Hindlimb muscle (tissue), 1 donor: Measurements from ENCODE around the gene DSCAM. TPM values are rescaled to one million over a fixed set of nuclear protein-coding genes. Genes with fewer than 3 reads are reported as not detected.
"Not testable (repeated sequence)": the region's sequence is repeated elsewhere in the genome, so short reads cannot be mapped to it uniquely, and the experiment has no call there.

Experiments
- DNase-seq: peaks from one replicate; pipeline ENCODE4 v3.0.0-alpha.2; 2013
- polyA plus RNA-seq: library from polyadenylated mRNA; unstranded; fragments of 120-200 nt; gene quantifications from one replicate; pipeline ENCODE4 v1.2.1, GENCODE V29; 2013; ENCODE audit not compliant: insufficient read length

The DSCAM gene
- polyA plus RNA-seq, 1 donor = 2.0 TPM

- DNase-seq = no peak
These were observed 772.2 kb downstream of the DSCAM start for GRCh38 chr21:40074710-40075109.

GRCh38 chr21:40074198-40074597 is 772.8 kb downstream of the DSCAM start:
- no peak for DNase-seq

DNA sequence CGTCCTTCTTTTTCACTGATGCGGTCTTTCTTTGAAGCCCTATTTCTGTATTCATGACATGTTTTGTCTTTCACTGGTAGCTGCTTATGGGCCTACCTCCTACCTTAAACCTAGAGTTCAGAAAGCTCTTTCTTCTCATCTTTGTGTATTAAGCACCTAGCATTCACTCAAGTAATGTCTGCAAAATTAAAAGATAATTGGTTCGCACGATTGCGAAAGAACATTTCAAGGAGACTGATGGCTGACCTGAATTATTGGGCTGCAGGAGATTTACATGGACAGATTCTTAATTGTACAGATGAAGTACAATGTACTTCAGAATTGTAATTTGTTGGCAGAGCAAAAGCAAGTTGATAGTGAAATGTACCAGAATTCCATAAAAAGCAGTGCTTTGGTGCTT is 773.3 kb downstream of the DSCAM start:
- DNase-seq = no peak

DNA sequence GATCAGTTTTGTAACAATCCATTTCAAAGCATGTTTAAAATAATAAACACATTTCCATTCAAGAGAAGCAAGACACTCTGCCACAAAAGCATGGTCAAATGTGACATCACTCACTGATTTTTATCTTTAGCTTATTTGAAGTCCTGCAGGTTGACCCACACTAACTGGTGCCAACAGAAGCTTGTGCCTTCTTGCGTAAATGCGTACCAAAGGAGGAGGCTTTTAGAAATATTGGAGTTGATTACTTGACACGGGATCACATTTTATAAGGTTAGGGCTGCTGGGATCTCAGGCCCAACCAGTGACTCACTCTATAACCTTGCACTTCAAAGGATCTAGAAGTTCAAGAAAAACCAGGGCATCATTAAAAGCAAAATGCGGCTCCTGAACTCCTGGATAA is 776.1 kb downstream of the DSCAM start:
- no peak for DNase-seq

DNA sequence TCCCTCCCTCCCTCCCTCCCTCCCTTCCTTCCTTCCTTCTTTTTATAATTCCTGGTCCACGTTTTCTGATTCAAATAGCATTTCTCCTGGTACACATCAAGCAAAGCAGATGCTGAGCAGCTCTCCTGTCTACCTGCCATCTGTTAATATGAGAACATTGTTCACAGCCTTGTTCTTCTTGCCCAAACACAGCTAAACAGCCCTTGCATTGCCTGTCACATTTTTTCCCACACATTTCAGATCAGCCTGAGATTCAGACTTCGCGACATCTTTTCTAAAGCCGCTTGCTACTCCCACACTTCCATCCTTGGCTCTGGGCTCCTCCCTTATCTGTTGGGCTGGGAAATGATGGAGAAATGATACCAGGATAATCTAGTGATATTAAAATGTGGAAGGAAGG is 779.2 kb downstream of the DSCAM start:
- DNase-seq = no peak

GRCh38 chr21:40066221-40066620 is 780.7 kb downstream of the DSCAM start:
- no peak for DNase-seq

- no peak for DNase-seq
These were observed 786.8 kb downstream of the DSCAM start for GRCh38 chr21:40060083-40060677.

DNA sequence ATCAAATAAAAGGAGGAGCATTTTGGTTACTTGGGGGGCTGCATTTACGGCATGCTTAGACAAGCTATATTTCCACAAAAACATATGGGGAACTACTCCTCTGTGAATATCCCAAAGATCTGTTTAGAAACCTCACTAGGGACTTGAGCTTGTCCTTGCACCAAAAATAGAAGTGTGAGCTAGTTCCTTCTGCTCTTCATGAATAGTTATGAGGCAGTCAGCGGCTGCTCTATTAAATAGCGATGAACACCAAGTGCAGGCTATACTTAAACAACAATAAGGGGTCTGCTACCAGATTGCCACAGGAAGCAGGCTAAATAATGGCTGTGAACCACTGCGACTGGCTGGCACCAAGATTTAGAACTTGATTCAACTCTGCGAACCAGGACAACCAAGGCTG is 789.6 kb downstream of the DSCAM start:
- DNase-seq = no peak

- no peak for DNase-seq
These were observed 790.9 kb downstream of the DSCAM start for GRCh38 chr21:40056031-40056430.

DNA sequence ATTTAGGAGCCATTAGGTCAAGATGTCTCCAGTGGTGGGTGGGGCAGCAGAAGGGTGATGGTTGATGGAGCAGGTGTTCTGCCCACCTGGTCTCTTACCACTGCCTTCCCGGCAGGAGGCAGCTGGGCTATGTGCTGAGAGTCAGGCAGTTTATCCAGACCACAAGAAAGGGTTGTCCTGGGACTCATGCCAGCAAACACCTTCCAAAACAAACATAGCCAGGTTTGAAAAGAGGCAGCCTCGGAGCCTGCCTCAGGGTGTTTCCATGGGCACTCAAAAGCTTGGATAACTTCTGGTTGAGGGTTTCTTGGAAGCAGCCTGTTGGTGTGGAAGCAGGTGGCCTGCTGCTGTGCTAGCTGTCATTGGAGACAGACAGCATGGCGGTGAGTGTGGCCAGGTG is 792.6 kb downstream of the DSCAM start:
- DNase-seq = no peak

- DNase-seq = peak; percentile 53
These were observed 794.0 kb downstream of the DSCAM start for GRCh38 chr21:40053007-40053406.

- DNase-seq = no peak
These were observed 794.7 kb downstream of the DSCAM start for GRCh38 chr21:40052276-40052675.

- DNase-seq = no peak
These were observed 795.2 kb downstream of the DSCAM start for GRCh38 chr21:40051801-40052200.

DNA sequence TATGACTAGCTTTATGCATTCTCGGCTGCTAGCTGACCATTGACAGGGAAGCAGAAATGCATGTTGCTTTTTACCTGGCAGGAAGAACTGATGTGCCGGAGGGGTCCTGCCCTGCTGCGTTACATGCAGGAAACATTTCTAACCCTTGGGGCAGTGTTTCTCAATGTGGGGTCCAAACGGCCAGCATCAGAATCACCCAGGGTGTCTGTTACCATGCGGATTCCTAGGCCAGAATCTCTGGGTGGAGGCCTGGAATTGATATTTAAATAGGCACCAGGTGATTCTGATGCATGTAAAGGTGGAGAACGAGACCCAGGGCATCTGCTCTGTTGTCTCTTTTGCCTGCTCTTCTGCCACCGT is 797.0 kb downstream of the DSCAM start:
- DNase-seq = no peak

DNA sequence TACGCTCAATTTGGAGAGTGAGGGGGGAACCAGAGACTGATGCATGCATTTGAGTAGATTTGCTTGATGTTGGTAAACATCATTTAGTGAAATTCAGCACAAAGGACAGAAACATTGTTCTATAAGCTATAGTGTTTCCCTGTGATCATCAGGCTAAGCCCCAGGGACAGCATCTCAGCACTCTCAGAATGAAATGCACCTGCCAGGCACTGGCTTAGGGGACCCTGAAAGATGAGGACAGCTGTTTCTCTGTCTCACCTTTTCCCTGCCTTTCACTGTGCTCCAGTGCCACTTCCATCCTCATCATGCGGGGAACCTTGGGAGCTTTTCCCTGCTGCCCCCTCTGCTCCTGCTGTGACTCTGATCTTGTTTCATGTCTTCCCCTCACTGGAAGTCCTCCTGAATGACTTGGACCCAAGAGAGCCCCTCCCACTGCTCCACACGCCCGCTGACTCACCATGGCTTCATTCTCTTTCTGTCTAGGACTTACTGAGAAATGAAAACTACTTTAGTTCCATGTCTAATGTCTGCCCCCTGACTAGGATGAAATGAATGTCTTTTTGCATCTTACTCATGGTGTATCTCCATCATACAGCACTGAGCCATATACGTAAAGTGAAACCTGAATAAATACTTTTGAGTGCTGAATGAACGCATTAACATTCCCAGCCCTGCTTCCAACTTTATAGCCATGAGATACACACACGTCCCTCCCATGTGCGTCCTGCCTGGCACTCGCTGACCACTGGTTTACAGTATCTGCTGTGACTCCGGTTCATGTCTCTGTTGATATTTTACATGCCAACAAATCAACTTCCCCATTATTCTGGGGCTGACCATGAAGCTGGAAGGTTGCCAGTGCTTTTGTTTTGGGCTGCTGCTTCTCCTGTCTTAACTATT is 797.7 kb downstream of the DSCAM start:
- no peak for DNase-seq

DNA sequence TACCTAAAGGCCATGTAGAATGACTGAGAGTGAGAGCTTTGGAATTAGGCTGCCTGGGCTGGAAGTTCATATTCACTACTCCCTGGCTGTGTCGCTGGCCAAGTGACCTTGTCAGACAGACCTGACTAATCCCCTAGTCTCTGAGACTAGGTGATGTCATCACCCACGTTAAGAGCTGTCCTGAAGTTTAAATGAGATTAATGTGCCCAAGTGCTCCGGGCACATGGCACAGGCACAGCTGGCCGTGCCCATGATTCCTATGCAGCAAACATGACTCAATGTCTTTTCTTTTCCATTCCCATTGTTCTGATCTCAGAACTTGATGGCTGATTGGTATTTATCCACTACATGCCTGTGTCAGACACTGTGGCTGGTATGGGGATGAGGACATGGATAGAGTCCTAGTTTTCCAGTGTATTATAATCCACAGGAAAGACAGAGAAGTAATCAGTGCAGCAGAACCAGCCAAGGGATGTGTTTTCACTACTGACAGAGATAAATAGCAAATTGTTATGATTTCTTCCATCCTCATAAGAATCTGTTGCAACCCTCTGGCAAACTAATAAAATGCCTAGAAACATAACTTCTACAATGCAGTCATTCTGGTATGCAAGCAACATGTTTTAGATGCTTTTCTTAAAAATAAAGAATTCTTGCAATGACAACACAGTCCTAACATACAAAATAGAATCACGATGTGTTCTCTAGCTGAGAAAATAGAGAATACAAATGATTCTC is 798.8 kb downstream of the DSCAM start:
- no peak for DNase-seq

DNA sequence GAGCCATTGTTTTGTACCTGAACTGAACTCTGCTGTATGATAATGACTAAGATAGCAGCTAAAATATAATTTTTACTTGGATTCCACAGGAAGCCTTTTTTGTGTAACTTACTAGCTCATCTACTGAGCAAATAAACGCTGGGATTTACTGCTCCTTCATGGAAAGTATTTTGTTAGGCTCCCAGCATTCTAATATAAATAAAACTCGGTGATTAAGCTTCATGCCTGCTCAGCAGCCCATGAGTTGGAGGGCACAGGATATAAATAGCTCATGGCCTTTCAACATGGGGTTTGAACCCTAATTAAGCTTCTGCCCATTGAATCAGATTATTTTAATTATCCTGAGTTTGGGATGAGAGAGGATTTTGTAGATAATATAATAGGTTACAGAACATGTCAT is 799.7 kb downstream of the DSCAM start:
- DNase-seq = no peak

DNA sequence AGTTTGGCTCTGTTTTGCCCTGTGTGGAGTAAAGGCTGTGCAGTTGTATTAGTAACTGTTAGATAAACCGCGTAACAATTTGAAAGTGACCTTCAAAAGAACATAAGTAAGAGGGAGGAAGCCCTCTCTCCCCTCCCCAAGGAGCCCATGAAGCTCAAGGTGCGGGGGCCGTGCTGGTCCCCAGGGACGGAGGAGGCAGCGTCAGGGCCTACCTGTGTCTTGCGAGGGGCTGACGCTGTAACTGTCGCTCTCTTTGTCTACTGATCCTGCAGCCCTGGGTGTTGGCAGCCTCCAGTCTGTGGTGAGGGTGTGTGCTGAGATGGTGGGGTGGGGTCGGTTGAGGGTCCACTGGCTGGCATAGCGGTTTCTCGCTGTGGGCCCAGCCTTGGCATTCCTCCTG is 803.1 kb downstream of the DSCAM start:
- DNase-seq = no peak

- no peak for DNase-seq
These were observed 803.5 kb downstream of the DSCAM start for GRCh38 chr21:40043423-40043822.

DNA sequence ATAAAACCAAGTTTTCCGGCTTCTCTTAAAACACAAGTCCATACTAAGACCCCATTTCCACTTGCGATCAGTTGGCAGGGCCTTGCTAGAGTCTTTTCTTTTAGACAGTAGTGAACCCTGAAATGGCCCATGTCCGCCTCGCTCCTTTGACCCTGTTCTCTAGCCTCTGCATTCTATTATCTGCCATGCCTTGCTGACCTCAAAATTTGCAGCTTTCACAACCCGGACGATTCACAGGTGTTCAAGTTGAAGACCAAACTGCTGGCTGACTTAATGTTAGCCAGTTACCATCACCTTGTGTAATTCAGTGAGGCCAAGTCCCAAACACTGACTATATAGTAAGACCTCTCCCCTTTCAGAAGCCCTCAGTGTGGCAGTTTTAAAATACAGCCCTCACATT is 805.5 kb downstream of the DSCAM start:
- no peak for DNase-seq

DNA sequence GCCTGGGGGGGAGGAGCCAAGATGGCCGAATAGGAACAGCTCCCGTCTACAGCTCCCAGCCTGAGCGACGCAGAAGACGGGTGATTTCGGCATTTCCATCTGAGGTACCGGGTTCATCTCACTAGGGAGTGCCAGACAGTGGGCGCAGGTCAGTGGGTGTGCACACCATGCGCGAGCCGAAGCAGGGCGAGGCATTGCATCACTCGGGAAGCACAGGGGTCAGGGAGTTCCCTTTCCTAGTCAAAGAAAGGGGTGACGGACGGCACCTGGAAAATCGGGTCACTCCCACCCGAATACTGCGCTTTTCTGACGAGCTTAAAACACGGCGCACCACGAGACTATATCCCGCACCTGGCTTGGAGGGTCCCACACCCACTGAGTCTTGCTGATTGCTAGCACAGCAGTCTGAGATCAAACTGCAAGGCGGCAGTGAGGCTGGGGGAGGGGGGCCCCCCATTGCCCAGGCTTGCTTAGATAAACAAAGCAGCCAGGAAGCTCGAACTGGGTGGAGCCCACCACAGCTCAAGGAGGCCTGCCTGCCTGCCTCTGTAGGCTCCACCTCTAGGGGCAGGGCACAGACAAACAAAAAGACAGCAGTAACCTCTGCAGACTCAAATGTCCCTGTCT is 813.7 kb downstream of the DSCAM start:
- DNase-seq = not testable (repeated sequence)

GRCh38 chr21:40029888-40030287 is 817.1 kb downstream of the DSCAM start:
- no peak for DNase-seq

GRCh38 chr21:40028393-40028792 is 818.6 kb downstream of the DSCAM start:
- DNase-seq = not testable (repeated sequence)
